Body of pancreas (tissue), 4 donors: ENCODE results near the gene NAB2.

Experiments used
- POLR2A ChIP-seq, 3 donors: fragments of 450-650 bp; IDR thresholded peaks; one replicate each; pipeline ENCODE4 v1.6.1; 2016; ENCODE audit warnings: antibody characterized with exemption in 3 of 3, mild to moderate bottlenecking in 2 of 3
- TF ChIP-seq, protein P1 (sequence below), 7 experiments: fragments of 450-650 bp in 4 of 7; fragments of 200-600 bp in 3 of 7; sonication (generic) in 3 of 7; IDR thresholded peaks; one replicate each; pipeline ENCODE4 v1.5.1; 2016 to 2019; ENCODE audit warnings: antibody characterized with exemption in 7 of 7

DNA sequence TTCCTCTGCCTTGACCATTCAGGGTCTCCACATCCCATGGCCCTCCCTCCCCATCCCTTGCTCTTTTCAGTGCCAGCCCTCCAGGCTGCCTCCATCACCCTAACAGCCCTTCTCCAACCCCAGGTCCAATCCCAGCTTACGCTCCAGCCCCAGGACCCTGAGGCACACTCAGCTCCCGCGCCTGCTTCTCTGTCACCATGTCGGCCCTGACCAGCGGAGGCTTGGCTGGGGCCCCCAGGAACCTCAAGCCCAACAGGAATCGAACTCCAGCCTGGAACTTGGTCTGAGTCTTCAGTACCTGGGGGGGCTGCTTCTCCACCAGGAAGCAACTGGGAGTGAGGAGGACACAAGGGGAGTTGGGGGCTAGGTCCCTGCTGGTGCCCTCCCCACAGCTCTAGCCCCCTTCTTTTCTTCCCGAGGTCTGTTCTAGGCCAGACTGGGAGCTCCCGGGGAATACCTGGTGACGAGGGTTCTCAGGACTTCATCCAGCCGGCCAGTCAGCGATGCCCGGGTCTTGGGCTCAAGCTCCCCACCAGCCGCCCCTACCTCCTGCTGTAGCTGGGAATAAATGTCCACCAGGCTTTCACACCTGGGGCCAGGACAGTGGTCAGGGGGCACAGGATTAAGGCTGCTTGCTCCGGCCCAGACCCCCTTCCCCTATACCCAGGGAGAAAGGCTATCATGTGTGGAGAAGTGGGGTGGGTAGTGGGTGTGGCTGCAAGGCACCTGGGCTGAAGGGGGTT is 16.3 kb downstream of the NAB2 start:
- TF ChIP-seq, protein P1, sequence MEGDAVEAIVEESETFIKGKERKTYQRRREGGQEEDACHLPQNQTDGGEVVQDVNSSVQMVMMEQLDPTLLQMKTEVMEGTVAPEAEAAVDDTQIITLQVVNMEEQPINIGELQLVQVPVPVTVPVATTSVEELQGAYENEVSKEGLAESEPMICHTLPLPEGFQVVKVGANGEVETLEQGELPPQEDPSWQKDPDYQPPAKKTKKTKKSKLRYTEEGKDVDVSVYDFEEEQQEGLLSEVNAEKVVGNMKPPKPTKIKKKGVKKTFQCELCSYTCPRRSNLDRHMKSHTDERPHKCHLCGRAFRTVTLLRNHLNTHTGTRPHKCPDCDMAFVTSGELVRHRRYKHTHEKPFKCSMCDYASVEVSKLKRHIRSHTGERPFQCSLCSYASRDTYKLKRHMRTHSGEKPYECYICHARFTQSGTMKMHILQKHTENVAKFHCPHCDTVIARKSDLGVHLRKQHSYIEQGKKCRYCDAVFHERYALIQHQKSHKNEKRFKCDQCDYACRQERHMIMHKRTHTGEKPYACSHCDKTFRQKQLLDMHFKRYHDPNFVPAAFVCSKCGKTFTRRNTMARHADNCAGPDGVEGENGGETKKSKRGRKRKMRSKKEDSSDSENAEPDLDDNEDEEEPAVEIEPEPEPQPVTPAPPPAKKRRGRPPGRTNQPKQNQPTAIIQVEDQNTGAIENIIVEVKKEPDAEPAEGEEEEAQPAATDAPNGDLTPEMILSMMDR (IDR thresholded peaks at IDR 0.05) = no peak
- TF ChIP-seq POLR2A (IDR thresholded peaks at IDR 0.05) = no peak
